ENCODE measurements around the gene CAMK2A.

Gene CAMK2A

DNA sequence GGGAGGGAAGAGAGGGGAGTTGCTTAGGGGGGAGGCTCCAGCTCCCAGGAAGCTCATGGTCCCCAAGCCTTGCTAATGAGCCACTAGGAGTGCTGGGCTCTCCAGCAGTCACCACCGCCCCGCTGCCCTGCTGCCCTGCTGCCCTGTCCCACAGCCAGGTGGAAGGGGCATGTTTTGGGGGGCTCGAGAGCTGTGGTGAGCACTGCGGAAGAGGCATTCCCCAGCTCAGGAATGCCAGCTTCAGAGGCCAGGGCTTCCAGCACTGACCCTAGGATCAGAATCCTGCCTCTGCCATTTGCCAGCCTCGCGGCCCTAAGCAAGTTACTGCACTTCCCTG lies 82.8 kb downstream of the CAMK2A start:
- no peak overlapping the region for H3K4me3 ChIP-seq
- DNase-seq (ENCODE audit: low spot score), result no peak
- H3K27ac ChIP-seq, result no peak overlapping the region
- TF ChIP-seq, protein P1, sequence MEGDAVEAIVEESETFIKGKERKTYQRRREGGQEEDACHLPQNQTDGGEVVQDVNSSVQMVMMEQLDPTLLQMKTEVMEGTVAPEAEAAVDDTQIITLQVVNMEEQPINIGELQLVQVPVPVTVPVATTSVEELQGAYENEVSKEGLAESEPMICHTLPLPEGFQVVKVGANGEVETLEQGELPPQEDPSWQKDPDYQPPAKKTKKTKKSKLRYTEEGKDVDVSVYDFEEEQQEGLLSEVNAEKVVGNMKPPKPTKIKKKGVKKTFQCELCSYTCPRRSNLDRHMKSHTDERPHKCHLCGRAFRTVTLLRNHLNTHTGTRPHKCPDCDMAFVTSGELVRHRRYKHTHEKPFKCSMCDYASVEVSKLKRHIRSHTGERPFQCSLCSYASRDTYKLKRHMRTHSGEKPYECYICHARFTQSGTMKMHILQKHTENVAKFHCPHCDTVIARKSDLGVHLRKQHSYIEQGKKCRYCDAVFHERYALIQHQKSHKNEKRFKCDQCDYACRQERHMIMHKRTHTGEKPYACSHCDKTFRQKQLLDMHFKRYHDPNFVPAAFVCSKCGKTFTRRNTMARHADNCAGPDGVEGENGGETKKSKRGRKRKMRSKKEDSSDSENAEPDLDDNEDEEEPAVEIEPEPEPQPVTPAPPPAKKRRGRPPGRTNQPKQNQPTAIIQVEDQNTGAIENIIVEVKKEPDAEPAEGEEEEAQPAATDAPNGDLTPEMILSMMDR (IDR thresholded peaks at IDR 0.05), result no peak

DNA sequence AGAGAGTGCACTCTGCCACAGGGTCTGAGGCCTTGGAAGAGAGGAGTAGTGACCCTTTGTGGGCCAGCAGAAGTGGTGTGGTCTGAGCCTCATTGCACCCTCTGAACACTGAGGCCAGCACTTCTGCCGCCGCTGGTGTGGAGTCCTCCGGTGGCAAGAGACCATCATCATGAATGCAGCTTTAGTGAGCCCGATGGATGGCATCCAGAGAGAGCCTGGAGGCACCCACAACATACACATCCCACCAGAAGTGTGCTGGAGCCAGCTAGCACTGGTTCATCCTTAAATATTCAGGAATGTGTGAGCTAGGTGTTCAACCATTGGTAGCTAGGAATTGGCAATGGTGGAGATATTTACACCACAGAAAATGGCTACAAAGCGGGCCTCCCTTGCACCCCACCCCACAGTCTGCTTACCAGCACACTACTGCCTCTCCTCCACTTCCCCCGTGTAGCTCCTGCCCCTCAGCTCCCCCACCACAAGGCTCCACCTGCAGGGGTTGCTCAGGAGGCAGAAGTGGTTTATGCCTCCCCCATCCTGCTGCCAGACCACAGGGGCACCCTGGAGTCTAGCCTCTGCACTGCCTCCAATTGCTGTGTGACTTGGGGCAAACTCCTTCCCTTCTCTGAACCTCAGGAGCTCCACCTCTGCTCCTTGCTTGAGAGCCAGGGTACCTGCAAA lies 83.3 kb downstream of the CAMK2A start:
- no peak for DNase-seq (ENCODE audit: low spot score)
- no peak overlapping the region for H3K4me3 ChIP-seq
- no peak overlapping the region for H3K27ac ChIP-seq
- TF ChIP-seq, protein P1 (IDR thresholded peaks at IDR 0.05), result no peak

DNA sequence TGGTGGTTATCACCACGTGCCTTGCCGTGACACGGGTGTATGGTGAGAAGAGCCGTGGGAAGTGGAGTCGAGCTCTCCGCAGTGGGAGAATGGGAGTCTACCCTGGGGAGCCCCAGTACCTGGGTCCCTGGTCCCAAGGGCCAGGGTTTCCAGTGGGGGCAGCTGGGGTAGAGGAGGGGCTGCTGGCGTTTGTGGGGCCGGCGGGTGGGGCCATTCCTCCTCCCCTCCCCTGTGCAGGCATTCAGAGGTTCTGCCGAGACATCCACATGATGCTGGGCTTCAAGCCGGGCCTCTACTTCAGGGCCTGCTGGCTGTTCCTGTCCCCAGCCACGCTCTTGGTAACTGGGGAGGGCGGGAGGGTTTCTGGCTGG lies 85.0 kb downstream of the CAMK2A start:
- Histone ChIP-seq H3K27ac (no peak overlapping the region), H3K4me3 (no peak overlapping the region)
- TF ChIP-seq, protein P1 (IDR thresholded peaks at IDR 0.05), result no peak
- no peak for DNase-seq (ENCODE audit: low spot score)

DNA sequence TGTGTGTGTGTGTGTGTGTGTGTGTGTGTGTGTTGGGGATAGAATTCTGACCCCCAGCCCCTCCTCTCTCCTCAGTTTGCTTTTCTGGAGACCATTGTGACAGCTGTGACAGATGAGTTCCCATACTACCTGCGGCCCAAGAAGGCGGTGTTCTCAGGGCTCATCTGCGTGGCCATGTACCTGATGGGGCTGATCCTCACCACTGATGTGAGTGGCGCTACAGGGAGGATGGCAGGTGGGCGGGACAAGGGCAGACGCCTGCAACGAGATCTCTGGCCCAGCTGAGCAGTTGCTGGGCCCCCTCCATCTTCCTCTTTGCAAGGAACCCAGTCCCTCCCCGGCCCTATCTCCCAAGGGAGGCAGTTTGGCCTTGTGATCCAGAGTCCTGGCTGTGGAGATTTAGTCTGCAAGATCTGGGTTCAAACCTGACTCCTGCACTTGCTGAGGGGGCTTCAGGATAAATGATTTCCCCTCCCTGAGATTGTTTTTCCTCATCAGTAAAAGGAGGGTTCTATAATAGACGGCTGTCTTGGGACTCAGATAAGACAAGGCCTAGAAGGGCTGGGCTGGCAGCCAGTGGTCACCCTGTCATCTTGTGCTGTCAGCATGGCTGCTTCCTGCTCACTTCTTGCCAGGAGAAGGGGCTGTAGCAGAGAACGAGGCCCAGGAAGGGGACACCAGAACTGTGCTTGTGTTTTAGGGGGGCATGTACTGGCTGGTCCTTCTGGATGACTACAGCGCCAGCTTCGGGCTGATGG lies 85.6 kb downstream of the CAMK2A start:
- no peak overlapping the region for H3K27ac ChIP-seq
- no peak overlapping the region for H3K4me3 ChIP-seq
- DNase-seq (ENCODE audit: low spot score), result no peak
- TF ChIP-seq, protein P1 (IDR thresholded peaks at IDR 0.05), result no peak

DNA sequence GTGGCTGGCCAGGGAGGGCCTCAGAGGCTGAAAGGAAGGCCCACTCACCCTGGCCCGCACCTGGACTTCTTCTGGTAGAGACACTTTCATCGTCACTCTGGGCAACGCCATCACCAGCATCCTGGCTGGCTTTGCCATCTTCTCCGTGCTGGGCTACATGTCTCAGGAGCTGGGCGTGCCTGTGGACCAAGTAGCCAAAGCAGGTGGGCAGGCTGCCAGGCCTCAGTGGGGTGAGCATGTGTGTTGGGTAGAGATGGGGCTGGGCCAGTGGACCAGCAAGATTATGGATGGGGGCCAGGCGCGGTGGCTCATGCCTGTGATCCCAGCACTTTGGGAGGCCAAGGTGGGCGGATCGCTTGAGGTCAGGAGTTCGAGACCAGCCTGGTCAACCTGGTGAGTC lies 87.1 kb downstream of the CAMK2A start:
- H3K4me3 ChIP-seq, result no peak overlapping the region
- DNase-seq (ENCODE audit: low spot score), result no peak
- TF ChIP-seq, protein P1 (IDR thresholded peaks at IDR 0.05), result no peak
- H3K27ac ChIP-seq, result no peak overlapping the region

DNA sequence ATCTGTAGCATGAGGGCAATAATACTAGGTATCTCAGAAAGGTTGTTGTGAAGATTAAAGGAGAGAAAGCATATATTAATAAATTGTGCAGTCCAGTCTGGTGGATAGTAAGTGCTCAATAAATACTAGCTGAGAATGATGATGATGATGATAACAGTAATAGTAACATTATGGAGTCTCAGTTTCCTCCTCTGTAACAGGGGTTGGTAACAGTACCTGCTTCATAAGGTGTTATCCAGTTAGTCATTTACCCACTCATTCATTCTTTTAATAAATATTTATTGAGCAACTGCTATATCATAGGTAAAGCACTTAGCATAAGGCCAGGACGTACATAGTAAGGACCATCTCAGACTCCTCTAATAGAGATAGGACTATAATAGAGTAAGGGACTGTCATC lies 92.1 kb downstream of the CAMK2A start:
- DNase-seq (ENCODE audit: low spot score), result no peak
- H3K4me3 ChIP-seq, result no peak overlapping the region
- no peak overlapping the region for H3K27ac ChIP-seq
- TF ChIP-seq, protein P1 (IDR thresholded peaks at IDR 0.05), result no peak

DNA sequence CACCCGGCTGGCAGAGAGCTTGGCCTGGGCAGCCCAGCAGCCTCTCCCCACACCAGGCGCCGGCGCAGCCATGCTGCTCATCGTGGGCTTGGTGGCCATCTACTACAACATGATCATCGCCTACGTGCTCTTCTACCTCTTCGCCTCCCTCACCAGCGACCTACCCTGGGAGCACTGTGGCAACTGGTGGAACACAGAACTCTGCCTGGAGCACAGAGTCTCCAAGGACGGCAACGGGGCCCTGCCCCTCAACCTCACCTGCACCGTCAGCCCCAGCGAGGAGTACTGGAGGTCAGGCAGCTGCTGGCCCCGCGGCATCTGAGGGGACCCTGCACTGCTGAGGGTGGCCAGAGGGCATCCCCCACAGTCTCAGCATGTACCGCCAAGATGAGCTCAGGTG lies 92.6 kb downstream of the CAMK2A start:
- no peak for DNase-seq (ENCODE audit: low spot score)
- no peak overlapping the region for H3K27ac ChIP-seq
- no peak overlapping the region for H3K4me3 ChIP-seq
- TF ChIP-seq, protein P1 (IDR thresholded peaks at IDR 0.05), result no peak
